Upper lobe of right lung (tissue), 1 donor: ENCODE data around the gene PCBD2. TPM values are rescaled to one million over a fixed set of nuclear protein-coding genes. Genes with fewer than 3 reads are reported as not detected.

Experiments used
- microRNA-seq: library from miRNA; unstranded; fragments of <30 nt; microRNA quantifications from one replicate; pipeline ENCODE4 v1.2.0, GENCODE V29; 2020; ENCODE audit warnings: borderline microRNAs expressed
- total RNA-seq: library from RNA; stranded (reverse); fragmentation: NEBNext Ultra II Directional; extraction: Animal tissue kit (Norgen Biotek cat#: 25700); gene quantifications from one replicate; pipeline ENCODE4 v1.2.1, GENCODE V29; 2021
- donor health status: DM: no; HTN: yes; CAD: no; lungs with severe emphysema.

Gene PCBD2
- total RNA-seq, 1 donor from 2014 or later, result 11.2 TPM

Small RNAs within 50 kb of the gene (microRNA-seq; reads per million reads assigned to microRNA genes)
- not detected for gene MIR4461

Other genes starting within 250 kb of the PCBD2 start
- gene CAMLG, start 166.6 kb upstream of the PCBD2 start, total RNA-seq, result 27.0 TPM
- 37.4 TPM for gene DDX46, start 146.4 kb upstream of the PCBD2 start, total RNA-seq
- 44.9 TPM for gene C5orf24, start 59.2 kb upstream of the PCBD2 start, total RNA-seq
- gene TXNDC15, start 30.8 kb upstream of the PCBD2 start, total RNA-seq, result 60.6 TPM
- 0.87 TPM for gene CATSPER3, start 62.8 kb downstream of the PCBD2 start, total RNA-seq
- gene PITX1, start 129.1 kb downstream of the PCBD2 start, total RNA-seq, result not detected